Inflammatory macrophage treated with lipopolysaccharide for 1 hour (primary cell): ENCODE results near the gene PDE10A.

Source experiments
- DNase-seq, 2 donors: peaks; one replicate each; pipeline ENCODE4 v3.0.0-alpha.2; 2020 to 2022

PDE10A gene

GRCh38 chr6:165662749-165663376, at the start of gene PDE10A:
TSS of gene PDE10A (minus strand) at chr6:165663241. CDS start at chr6:165662811, 430 bp downstream.
- DNase-seq, result no peak

GRCh38 chr6:165708985-165709576, 46.0 kb upstream of the PDE10A start:
- DNase-seq, result no peak

GRCh38 chr6:165707067-165707853, 44.2 kb upstream of the PDE10A start:
- no peak for DNase-seq

GRCh38 chr6:165705941-165706340, 42.9 kb upstream of the PDE10A start:
- DNase-seq, result no peak

GRCh38 chr6:165704045-165704748, 41.2 kb upstream of the PDE10A start:
- DNase-seq, result no peak

GRCh38 chr6:165702669-165703068, 39.6 kb upstream of the PDE10A start:
- no peak for DNase-seq

GRCh38 chr6:165701564-165702354, 38.7 kb upstream of the PDE10A start:
- DNase-seq, result no peak

GRCh38 chr6:165701005-165701404, 38.0 kb upstream of the PDE10A start:
- no peak for DNase-seq

- no peak for DNase-seq
Measured at GRCh38 chr6:165698868-165699267, 35.8 kb upstream of the PDE10A start.

GRCh38 chr6:165697171-165697570, 34.1 kb upstream of the PDE10A start:
- DNase-seq, result no peak

- DNase-seq, result no peak
Measured at GRCh38 chr6:165695722-165696515, 32.9 kb upstream of the PDE10A start.

- DNase-seq, result no peak
Measured at GRCh38 chr6:165694296-165694695, 31.3 kb upstream of the PDE10A start.

GRCh38 chr6:165692106-165692653, 29.1 kb upstream of the PDE10A start:
- DNase-seq, result no peak

GRCh38 chr6:165689699-165690098, 26.7 kb upstream of the PDE10A start:
- no peak for DNase-seq

- DNase-seq, result no peak
Measured at GRCh38 chr6:165686596-165687365, 23.7 kb upstream of the PDE10A start.

- DNase-seq, result no peak
Measured at GRCh38 chr6:165685302-165685701, 22.3 kb upstream of the PDE10A start.

- no peak for DNase-seq
Measured at GRCh38 chr6:165684333-165684732, 21.3 kb upstream of the PDE10A start.

GRCh38 chr6:165680975-165681374, 17.9 kb upstream of the PDE10A start:
- no peak for DNase-seq

- DNase-seq, result no peak
Measured at GRCh38 chr6:165679326-165679725, 16.3 kb upstream of the PDE10A start.

- DNase-seq, result no peak
Measured at GRCh38 chr6:165678904-165679303, 15.9 kb upstream of the PDE10A start.

GRCh38 chr6:165678429-165678828, 15.4 kb upstream of the PDE10A start:
- no peak for DNase-seq
